HepG2 (cell line): ENCODE results near the gene ACSM3.

Experiments
- CREM ChIP-seq, 2 experiments: sonication (generic) in 1 of 2; formaldehyde crosslinking in 1 of 2; IDR thresholded peaks; 2 replicates each; pipeline versions ENCODE4 v1.4.0 to v1.6.1; 2016 to 2020; ENCODE audit warnings: antibody characterized with exemption in 1 of 2, mild to moderate bottlenecking in 1 of 2, missing genetic modification reagents in 1 of 2
- HNRNPK ChIP-seq: fragments of 200-400 bp; formaldehyde crosslinking; IDR thresholded peaks from 2 replicates; pipeline ENCODE4 v1.6.1; 2018; ENCODE audit warnings: low read length, low read depth, moderate library complexity, mild to moderate bottlenecking; ENCODE audit not compliant: poor library complexity, severe bottlenecking
- HOXA7 ChIP-seq: sonication (generic); formaldehyde crosslinking; IDR thresholded peaks from 2 replicates; pipeline ENCODE4 v1.8.1; 2022; ENCODE audit warnings: mild to moderate bottlenecking, missing genetic modification reagents, moderate library complexity
- NCOA1 ChIP-seq: sonication (generic); formaldehyde crosslinking; IDR thresholded peaks from 2 replicates; pipeline ENCODE4 v1.9.0; 2021; ENCODE audit warnings: missing genetic modification reagents
- NRL ChIP-seq: sonication (generic); formaldehyde crosslinking; IDR thresholded peaks from 2 replicates; pipeline ENCODE4 v1.5.0; 2020; ENCODE audit warnings: missing genetic modification reagents, mild to moderate bottlenecking, moderate library complexity, borderline replicate concordance
- TEAD3 ChIP-seq: optimal IDR thresholded peaks from 2 replicates; pipeline ENCODE3; 2016; ENCODE audit warnings: borderline replicate concordance
- TP53 ChIP-seq: sonication (generic); formaldehyde crosslinking; conservative IDR thresholded peaks from 2 replicates; pipeline ENCODE4 v1.4.0; 2020; ENCODE audit warnings: missing genetic modification reagents
- ZNF3 ChIP-seq: IDR thresholded peaks from 2 replicates; pipeline ENCODE4 v1.7.0; 2017; ENCODE audit warnings: inconsistent platforms
- TF ChIP-seq, protein P1 (sequence below): sonication (generic); formaldehyde crosslinking; IDR thresholded peaks from 2 replicates; pipeline ENCODE4 v1.5.0; 2020; ENCODE audit warnings: mild to moderate bottlenecking, missing genetic modification reagents, moderate library complexity
- TF ChIP-seq, protein P2 (sequence below), 2 experiments: IDR thresholded peaks; 2 replicates each; pipeline ENCODE4 v1.6.1; 2011 to 2012; ENCODE audit warnings: low read length in 2 of 2, borderline replicate concordance in 1 of 2, low read depth in 1 of 2, mild to moderate bottlenecking in 1 of 2, moderate library complexity in 1 of 2

DNA sequence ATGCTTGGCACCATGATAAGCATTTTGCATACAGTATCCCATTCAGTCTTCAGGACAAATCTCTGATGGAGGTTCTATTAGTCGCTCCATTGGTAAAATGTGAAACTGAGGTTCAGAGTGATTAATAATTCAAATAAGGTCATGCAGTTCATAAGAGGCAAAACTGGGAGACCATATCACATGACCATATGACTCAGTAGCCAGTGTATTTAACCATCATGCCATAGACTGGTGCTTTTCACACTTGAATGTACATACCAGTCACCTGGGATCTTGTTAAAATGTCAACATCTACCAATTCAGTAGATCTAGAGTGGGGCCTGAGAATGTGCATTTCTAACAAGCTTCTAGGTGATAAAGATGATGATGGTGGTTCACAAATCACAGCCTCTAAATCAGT is 4.3 kb downstream of the ACSM3 start:
- TF ChIP-seq TEAD3 (no peak), ZNF3 (CRISPR knock-in tag) (no peak), NRL (CRISPR knock-in tag) (no peak), TP53 (CRISPR knock-in tag) (no peak), HNRNPK (no peak), NCOA1 (CRISPR knock-in tag) (no peak), CREM (IDR thresholded peaks at IDR 0.05) (no peak), CREM (CRISPR knock-in tag; IDR thresholded peaks at IDR 0.05) (no peak), HOXA7 (CRISPR knock-in tag) (no peak)
- TF ChIP-seq, protein P1, sequence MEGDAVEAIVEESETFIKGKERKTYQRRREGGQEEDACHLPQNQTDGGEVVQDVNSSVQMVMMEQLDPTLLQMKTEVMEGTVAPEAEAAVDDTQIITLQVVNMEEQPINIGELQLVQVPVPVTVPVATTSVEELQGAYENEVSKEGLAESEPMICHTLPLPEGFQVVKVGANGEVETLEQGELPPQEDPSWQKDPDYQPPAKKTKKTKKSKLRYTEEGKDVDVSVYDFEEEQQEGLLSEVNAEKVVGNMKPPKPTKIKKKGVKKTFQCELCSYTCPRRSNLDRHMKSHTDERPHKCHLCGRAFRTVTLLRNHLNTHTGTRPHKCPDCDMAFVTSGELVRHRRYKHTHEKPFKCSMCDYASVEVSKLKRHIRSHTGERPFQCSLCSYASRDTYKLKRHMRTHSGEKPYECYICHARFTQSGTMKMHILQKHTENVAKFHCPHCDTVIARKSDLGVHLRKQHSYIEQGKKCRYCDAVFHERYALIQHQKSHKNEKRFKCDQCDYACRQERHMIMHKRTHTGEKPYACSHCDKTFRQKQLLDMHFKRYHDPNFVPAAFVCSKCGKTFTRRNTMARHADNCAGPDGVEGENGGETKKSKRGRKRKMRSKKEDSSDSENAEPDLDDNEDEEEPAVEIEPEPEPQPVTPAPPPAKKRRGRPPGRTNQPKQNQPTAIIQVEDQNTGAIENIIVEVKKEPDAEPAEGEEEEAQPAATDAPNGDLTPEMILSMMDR = no peak
- TF ChIP-seq, protein P2, sequence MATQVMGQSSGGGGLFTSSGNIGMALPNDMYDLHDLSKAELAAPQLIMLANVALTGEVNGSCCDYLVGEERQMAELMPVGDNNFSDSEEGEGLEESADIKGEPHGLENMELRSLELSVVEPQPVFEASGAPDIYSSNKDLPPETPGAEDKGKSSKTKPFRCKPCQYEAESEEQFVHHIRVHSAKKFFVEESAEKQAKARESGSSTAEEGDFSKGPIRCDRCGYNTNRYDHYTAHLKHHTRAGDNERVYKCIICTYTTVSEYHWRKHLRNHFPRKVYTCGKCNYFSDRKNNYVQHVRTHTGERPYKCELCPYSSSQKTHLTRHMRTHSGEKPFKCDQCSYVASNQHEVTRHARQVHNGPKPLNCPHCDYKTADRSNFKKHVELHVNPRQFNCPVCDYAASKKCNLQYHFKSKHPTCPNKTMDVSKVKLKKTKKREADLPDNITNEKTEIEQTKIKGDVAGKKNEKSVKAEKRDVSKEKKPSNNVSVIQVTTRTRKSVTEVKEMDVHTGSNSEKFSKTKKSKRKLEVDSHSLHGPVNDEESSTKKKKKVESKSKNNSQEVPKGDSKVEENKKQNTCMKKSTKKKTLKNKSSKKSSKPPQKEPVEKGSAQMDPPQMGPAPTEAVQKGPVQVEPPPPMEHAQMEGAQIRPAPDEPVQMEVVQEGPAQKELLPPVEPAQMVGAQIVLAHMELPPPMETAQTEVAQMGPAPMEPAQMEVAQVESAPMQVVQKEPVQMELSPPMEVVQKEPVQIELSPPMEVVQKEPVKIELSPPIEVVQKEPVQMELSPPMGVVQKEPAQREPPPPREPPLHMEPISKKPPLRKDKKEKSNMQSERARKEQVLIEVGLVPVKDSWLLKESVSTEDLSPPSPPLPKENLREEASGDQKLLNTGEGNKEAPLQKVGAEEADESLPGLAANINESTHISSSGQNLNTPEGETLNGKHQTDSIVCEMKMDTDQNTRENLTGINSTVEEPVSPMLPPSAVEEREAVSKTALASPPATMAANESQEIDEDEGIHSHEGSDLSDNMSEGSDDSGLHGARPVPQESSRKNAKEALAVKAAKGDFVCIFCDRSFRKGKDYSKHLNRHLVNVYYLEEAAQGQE (IDR thresholded peaks at IDR 0.05; ENCODE audit: borderline replicate concordance in 1 of 2, low read depth in 1 of 2, low read length in 2 of 2) = no peak
